ENCODE measurements around the gene MANSC4.
"Not testable (repeated sequence)": the region's sequence is repeated elsewhere in the genome, so short reads cannot be mapped to it uniquely, and the experiment has no call there.

MANSC4 gene

DNA sequence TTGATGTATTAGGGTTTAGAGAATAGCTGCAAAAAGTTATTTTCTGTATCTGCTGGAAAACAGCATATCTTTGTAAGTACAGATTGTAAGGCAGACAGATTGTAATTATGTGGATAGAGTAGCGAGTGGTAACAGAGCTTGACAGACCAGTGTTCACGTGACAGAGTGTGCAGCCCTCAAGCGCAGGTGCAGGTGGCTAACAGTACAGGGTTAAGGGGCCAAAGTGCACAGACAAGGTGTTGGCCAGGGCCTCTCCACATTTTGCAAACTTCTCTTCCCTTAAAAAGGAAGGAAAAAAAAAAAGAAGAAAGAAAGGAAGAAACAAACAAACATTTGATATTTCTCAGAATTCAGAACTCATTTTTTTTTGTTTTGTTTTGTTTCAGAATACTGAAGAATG lies 25.2 kb downstream of the MANSC4 start:
- POLR2A ChIA-PET, result no interaction called here
- no peak for DNase-seq (ENCODE audit: extremely low spot score)
- no peak for TF ChIP-seq SUZ12 (IDR thresholded peaks at IDR 0.05)
- TF ChIP-seq BHLHE40 (IDR thresholded peaks at IDR 0.05; ENCODE audit: borderline replicate concordance), result no peak
- CTCF ChIA-PET, result no interaction called here

DNA sequence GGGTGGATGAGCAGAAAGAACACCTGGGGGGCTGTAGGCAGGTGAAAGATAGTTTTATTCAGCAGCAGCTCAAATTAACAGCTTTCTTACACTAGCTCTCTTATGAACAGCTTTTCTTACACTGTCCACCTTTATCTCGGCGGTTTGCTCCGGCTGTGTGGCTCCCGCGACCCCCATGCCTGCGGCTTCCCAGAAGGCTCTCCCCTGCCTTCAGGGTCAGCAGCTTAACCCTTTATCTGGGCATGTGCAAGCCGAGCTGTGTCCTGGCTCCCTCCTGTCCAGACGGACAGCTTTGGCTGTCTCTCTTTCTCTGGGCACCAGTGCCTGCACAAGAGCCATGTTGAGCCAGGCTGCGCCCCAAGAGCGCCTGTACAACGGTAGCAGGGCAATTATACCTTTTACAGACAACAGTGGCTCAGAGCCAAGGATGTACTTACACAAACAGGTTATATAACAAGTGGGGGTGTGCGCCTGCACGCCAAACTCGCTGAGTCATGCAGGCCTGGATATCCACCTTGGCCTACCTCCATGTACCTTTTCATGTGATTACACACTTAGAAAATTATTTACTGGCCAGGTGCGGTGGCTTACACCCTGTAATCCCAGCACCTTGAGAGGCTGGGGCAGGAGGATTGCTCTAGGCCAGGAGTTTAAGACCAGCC lies 28.5 kb downstream of the MANSC4 start:
- TF ChIP-seq LEF1 (IDR thresholded peaks at IDR 0.05; ENCODE audit: borderline replicate concordance), result no peak
- no peak for TF ChIP-seq ZNF384 (IDR thresholded peaks at IDR 0.05)
- no peak for TF ChIP-seq ARNT (IDR thresholded peaks at IDR 0.05)
- no peak for TF ChIP-seq L3MBTL2 (conservative IDR thresholded peaks at IDR 0.05)
- TF ChIP-seq SUZ12 (IDR thresholded peaks at IDR 0.05), result no peak
- TF ChIP-seq ELF4 (IDR thresholded peaks at IDR 0.05), result no peak
- no peak for TF ChIP-seq FOXM1 (IDR thresholded peaks at IDR 0.05; ENCODE audit: borderline replicate concordance)
- TF ChIP-seq CTBP1 (IDR thresholded peaks at IDR 0.05; ENCODE audit: borderline replicate concordance), result no peak
- TF ChIP-seq FOXA1 (IDR thresholded peaks at IDR 0.05), result no peak
- no peak for TF ChIP-seq NFRKB (IDR thresholded peaks at IDR 0.05)
- TF ChIP-seq FOXK2 (IDR thresholded peaks at IDR 0.05), result no peak
- no peak for TF ChIP-seq HDGF (IDR thresholded peaks at IDR 0.05; ENCODE audit: borderline replicate concordance)
- TF ChIP-seq SP1 (IDR thresholded peaks at IDR 0.05), result no peak
- TF ChIP-seq, protein P1, sequence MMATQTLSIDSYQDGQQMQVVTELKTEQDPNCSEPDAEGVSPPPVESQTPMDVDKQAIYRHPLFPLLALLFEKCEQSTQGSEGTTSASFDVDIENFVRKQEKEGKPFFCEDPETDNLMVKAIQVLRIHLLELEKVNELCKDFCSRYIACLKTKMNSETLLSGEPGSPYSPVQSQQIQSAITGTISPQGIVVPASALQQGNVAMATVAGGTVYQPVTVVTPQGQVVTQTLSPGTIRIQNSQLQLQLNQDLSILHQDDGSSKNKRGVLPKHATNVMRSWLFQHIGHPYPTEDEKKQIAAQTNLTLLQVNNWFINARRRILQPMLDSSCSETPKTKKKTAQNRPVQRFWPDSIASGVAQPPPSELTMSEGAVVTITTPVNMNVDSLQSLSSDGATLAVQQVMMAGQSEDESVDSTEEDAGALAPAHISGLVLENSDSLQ (IDR thresholded peaks at IDR 0.05), result no peak
- no peak for DNase-seq (ENCODE audit: extremely low spot score)
- CTCF ChIA-PET, result no interaction called here
- POLR2A ChIA-PET, result no interaction called here

DNA sequence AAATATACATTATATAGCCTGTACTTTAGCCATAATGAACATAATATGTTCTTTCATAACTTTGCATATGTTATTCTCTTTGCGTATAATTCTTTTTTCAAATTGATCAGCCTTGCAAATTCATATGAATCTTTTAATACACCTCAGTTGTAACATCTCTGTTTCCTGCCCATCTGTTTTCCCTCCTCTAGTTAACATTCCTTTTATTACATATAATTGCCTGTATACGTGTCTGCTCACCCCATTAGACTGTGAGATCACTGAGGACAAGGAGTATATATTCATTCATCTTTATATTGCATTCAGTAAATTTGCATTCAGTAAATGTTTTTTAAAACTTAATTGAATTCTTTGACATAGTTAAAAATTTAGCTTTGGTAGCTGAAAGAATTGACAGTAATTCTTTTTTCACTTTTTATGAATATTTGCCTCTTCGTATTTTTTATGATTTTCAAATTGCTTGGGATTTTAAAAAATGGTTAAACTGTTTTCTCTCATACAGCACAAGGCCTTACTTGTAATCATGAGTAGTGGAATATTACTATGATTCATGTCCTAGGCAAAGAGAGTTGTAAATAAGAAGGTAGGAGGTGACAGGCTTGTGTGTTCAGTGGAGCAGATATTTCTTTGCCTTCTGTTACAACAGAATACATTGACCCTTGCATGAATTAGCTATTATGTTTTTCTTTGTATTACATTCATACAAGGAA lies 32.8 kb downstream of the MANSC4 start:
- POLR2A ChIA-PET, result no interaction called here
- TF ChIP-seq FOXK2 (IDR thresholded peaks at IDR 0.05), result no peak
- TF ChIP-seq LEF1 (IDR thresholded peaks at IDR 0.05; ENCODE audit: borderline replicate concordance), result no peak
- no peak for TF ChIP-seq ELF4 (IDR thresholded peaks at IDR 0.05)
- no peak for TF ChIP-seq HDGF (IDR thresholded peaks at IDR 0.05; ENCODE audit: borderline replicate concordance)
- no peak for TF ChIP-seq ARNT (IDR thresholded peaks at IDR 0.05)
- TF ChIP-seq SUZ12 (IDR thresholded peaks at IDR 0.05), result no peak
- TF ChIP-seq FOXA1 (IDR thresholded peaks at IDR 0.05), result no peak
- TF ChIP-seq CTBP1 (IDR thresholded peaks at IDR 0.05; ENCODE audit: borderline replicate concordance), result no peak
- no peak for TF ChIP-seq L3MBTL2 (conservative IDR thresholded peaks at IDR 0.05)
- TF ChIP-seq, protein P1 (IDR thresholded peaks at IDR 0.05), result no peak
- no peak for TF ChIP-seq FOXM1 (IDR thresholded peaks at IDR 0.05; ENCODE audit: borderline replicate concordance)
- TF ChIP-seq BHLHE40 (IDR thresholded peaks at IDR 0.05; ENCODE audit: borderline replicate concordance), result no peak
- TF ChIP-seq TARDBP (IDR thresholded peaks at IDR 0.05), result no peak
- TF ChIP-seq ZNF384 (IDR thresholded peaks at IDR 0.05), result no peak
- no peak for TF ChIP-seq NFRKB (IDR thresholded peaks at IDR 0.05)
- CTCF ChIA-PET, result interaction anchor here (0.5 to 0.9 kb wide), 3 partner anchors 14 to 215 kb away, joined by 3 to 5 read pairs (median 3); no protein-coding TSS in a partner anchor
- no peak for DNase-seq (ENCODE audit: extremely low spot score)

DNA sequence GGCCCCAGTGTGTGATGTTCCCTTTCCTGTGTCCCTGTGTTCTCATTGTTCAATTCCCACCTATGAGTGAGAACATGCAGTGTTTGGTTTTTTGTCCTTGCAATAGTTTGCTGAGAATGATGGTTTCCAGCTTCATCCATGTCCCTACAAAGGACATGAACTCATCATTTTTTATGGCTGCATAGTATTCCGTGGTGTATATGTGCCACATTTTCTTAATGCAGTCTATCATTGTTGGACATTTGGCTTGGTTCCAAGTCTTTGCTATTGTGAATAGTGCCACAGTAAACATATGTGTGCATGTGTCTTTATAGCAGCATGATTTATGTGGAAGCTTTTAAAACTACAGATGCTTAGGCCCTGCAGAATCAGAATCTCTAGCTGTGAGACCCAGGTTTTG lies 34.3 kb downstream of the MANSC4 start:
- CTCF ChIA-PET; DNase-seq (ENCODE audit: extremely low spot score); POLR2A ChIA-PET: not testable (repeated sequence)

DNA sequence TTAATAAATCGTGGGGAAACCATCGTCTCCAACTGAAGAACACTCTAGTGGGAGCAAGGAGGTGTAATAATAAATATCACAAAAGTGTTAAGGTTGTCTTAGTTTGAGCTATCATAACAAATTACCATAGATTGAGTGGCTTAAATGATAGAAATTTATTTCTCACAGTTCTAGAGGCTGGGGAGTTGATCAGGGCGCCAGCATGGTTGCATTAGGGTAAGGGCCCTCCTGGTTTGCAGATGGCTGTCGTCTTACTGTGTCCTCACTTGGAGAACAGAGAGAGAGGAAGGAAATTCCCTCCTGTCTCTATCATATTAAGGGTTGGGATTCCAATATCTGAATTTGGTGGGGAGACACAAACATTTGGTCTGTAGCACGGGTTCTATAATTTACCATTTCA lies 36.4 kb downstream of the MANSC4 start:
- POLR2A ChIA-PET, result no interaction called here
- CTCF ChIA-PET, result no interaction called here
- DNase-seq (ENCODE audit: extremely low spot score), result no peak
- TF ChIP-seq SUZ12 (IDR thresholded peaks at IDR 0.05) (no peak), ARNT (IDR thresholded peaks at IDR 0.05) (no peak), BHLHE40 (IDR thresholded peaks at IDR 0.05; ENCODE audit: borderline replicate concordance) (no peak), SP1 (IDR thresholded peaks at IDR 0.05) (no peak), FOXM1 (IDR thresholded peaks at IDR 0.05; ENCODE audit: borderline replicate concordance) (no peak), TARDBP (IDR thresholded peaks at IDR 0.05) (no peak), ZNF384 (IDR thresholded peaks at IDR 0.05) (no peak), CTBP1 (IDR thresholded peaks at IDR 0.05; ENCODE audit: borderline replicate concordance) (no peak), NFRKB (IDR thresholded peaks at IDR 0.05) (no peak), FOXK2 (IDR thresholded peaks at IDR 0.05) (no peak), FOXA1 (IDR thresholded peaks at IDR 0.05) (no peak), LEF1 (IDR thresholded peaks at IDR 0.05; ENCODE audit: borderline replicate concordance) (no peak), HDGF (IDR thresholded peaks at IDR 0.05; ENCODE audit: borderline replicate concordance) (no peak), ELF4 (IDR thresholded peaks at IDR 0.05) (no peak), L3MBTL2 (conservative IDR thresholded peaks at IDR 0.05) (no peak)
- TF ChIP-seq, protein P1 (IDR thresholded peaks at IDR 0.05), result no peak

DNA sequence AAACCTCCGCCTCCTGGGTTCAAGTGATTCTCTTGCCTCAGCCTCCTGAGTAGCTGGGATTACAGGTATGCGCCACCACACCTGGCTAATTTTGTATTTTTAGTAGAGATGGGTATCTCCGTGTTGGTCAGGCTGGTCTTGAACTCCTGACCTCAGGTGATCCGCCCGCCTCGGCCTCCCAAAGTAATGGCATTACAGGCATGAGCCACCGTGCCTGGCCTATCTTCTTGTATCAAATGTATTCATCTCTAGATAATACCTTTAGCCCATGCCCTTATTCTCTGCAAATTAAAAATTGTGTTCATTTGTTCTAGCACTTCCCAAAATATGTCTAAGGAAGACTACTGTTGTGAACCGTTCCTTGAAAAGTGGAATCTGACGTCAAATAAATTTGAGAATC lies 45.7 kb downstream of the MANSC4 start:
- CTCF ChIA-PET, result interaction anchor here (0.7 to 1.0 kb wide), 2 partner anchors 207 to 218 kb away, joined by 3 read pairs; no protein-coding TSS in a partner anchor
- POLR2A ChIA-PET; DNase-seq (ENCODE audit: extremely low spot score): not testable (repeated sequence)
